GM19438 (cell line): ENCODE data around the gene DACT3.

ENCODE experiments used
- ATAC-seq: cut with Tn5 transposase; IDR thresholded peaks from one replicate; pipeline ENCODE4 v1.9.1; 2021; ENCODE audit warnings: low read depth; ENCODE audit not compliant: unreplicated experiment

Gene DACT3

DNA sequence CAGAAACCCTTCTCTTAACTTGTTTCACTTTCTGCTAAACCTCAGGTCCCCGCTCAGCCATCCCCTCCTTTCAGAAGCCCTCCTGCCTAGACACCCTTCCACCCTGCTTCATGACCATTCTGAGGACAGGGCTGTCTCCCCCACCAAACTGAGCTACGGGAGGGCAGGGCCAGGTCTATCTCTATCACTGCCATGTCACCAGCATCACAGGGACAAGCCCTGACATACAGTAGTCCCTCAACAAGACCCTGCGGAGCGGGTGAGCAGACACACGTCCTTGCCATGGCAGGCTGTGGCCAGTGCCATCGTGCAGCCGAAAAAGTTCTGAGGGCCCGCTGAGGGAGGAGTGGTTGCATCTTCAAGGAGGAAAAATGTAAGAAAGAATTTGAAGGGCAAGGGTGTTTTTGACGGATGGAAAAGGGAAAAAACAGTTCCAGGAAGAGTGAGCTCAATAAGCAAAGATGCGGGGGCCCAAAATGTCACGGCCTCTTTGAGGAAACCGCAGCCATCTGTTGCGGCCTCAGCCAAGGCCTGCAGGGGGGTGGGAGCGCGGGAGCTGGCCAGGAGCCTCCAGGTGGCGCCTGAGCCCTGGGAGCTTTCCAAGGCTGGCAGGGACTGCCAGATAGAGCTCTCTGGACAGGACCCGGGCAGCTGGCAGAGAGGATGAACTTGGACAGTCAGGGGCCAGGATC is 44.2 kb downstream of the DACT3 start:
- no peak for ATAC-seq

DNA sequence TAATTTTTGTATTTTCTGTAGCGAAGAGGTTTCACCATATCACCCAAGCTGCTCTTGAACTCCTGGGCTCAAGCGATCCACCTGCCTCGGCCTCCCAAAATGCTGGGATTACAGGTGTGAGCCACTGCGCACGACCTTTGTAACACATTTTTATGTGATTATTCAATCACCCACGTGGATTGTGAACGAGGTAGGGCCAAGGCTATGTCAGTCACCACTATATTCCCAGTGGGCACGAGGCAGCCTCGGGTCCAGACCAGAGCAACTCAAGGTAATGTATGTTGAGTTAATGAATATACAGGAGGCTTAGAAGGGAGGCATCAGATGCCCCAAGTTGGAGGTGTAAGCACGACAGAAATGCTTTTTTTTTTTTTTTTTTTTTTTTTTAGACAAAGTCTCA is 45.0 kb downstream of the DACT3 start:
- no peak for ATAC-seq

DNA sequence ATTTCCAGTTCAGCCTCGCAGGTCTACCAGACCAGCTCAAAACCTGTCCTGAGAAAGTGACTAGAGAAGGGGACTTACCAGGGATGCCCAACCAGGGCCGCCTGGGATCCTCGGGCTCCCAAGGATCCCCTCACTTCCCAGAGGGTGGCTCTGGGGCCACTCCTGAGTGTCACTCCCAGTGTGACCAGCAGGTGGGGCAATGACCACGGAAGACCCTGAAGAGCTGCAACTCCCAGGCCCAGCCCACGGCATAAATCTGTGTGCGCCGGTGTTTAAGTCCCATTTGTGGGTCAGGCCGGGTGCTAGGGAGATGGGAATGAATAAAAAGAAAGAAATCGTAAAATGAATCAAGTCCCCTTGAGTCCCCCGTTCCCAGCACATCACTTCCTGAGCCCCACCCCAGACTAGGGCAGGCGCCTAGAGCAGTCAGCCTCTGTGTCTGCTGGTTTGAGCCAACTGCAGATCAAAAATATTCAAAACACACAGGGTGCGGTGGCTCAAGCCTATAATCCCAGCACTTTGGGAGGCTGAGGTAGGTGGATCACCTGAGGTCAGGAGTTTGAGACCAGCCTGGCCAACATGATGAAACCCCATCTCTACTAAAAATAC is 46.8 kb downstream of the DACT3 start:
- ATAC-seq, result no peak

DNA sequence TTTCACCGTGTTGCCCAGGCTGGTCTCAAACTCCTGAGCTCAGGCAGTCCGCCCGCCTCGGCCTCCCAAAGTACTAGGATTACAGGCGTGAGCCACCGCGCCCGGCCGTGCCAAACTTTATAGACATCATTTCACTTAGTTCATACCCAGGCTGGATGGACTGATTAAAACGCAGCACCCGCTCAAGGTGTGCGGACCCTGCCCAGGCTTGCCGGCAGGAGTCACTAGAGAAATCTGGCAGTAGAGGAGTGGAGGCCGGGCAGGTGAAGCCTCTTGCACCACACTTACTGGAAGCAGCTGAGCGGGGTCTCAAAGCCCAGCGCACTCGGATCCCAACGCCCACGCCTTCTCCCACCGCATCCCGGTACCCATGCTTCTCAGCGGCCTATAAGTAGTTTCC is 47.5 kb downstream of the DACT3 start:
- ATAC-seq, result no peak

- no peak for ATAC-seq
These were observed 49.2 kb downstream of the DACT3 start for GRCh38 chr19:46611776-46612175.

- ATAC-seq, result no peak
These were observed 49.9 kb downstream of the DACT3 start for GRCh38 chr19:46610851-46611770.

GRCh38 chr19:46610413-46610775 is 50.6 kb downstream of the DACT3 start:
- no peak for ATAC-seq

DNA sequence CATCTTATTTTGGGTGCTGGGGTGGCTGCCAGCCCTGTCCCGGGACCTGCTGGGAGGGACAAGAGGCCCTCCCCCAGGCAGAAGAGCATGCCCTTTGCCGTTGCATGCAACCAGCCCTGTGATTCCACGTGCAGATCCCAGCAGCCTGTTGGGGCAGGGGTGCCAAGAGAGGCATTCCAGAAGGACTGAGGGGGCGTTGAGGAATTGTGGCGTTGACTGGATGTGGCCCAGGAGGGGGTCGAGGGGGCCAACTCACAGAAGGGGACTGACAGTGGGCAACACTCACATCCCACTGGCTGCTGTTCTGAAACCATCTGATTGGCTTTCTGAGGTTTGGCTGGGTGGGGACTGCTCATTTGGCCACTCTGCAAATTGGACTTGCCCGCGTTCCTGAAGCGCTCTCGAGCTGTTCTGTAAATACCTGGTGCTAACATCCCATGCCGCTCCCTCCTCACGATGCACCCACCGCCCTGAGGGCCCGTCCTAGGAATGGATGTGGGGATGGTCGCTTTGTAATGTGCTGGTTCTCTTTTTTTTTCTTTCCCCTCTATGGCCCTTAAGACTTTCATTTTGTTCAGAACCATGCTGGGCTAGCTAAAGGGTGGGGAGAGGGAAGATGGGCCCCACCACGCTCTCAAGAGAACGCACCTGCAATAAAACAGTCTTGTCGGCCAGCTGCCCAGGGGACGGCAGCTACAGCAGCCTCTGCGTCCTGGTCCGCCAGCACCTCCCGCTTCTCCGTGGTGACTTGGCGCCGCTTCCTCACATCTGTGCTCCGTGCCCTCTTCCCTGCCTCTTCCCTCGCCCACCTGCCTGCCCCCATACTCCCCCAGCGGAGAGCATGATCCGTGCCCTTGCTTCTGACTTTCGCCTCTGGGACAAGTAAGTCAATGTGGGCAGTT is 51.2 kb downstream of the DACT3 start:
- no peak for ATAC-seq

- ATAC-seq, result no peak
These were observed 52.2 kb downstream of the DACT3 start for GRCh38 chr19:46608581-46609345.

DNA sequence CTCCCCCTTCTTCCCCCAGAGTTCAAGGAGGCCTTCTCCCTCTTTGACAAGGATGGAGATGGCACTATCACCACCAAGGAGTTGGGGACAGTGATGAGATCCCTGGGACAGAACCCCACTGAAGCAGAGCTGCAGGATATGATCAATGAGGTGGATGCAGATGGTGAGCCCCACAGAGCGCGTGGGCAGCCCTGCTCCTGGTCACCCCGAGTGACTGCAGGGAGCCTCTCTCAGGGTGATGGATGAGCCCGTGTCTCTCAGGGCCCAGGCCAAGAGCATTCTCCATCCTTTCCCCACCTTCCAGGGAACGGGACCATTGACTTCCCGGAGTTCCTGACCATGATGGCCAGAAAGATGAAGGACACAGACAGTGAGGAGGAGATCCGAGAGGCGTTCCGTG is 52.8 kb downstream of the DACT3 start:
- ATAC-seq, result no peak

DNA sequence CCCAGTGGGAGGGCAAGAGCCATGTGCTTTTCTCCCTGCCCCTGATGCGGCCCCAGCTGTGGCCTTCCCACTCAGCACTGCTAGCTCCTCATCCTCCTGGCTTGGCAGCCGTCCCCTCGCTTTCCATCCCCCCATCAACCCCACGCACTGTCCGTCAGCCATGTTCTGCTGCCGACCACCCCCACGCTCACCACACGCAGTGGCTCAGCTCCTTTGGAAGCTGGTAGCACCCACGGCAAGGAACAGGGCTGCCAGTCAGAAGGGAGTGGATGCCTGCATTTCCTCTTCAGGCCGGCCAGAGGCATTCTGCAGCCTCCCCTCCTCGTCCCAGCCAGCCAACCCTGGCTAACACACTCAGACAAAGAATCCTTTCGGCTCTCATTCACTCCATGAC is 53.5 kb downstream of the DACT3 start:
- ATAC-seq, result no peak

DNA sequence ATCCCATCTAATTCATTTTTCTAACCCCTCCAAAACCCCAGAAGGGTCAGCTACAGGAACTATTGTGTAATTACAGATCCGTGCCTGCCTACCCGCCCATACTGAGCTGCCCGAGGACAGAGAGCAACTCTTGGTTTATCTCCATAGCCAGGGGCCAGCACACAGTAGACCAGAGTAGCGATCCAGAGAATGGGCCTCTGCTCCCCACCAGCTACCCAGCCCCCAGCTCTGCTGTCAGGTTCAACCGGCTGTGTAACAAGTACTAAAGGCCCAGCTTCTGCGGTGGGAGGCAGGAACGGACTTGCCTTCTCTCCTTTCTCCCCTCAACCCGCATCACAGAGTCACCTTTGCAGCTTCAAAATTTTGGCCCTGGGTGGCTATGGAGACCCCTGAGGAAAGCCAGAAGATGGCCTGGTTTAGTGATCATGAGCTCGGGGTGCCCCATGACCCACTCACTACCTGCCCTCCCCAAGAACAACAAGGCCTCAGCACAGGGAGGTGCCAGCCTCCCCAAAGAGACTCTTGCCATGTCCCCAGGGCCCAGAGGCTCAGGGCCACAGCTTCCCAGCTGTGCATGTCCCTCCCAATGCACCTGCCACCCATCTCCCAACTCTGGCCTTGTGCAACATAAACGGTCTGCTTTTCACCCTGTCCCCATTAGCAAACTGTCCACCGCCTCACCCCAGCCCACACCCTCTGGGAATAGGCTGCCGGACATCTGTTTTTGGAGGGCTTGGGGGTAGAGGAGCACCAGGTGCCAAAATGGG is 54.1 kb downstream of the DACT3 start:
- ATAC-seq, result no peak

GRCh38 chr19:46606019-46606418 is 55.0 kb downstream of the DACT3 start:
- ATAC-seq, result no peak

- no peak for ATAC-seq
These were observed 55.6 kb downstream of the DACT3 start for GRCh38 chr19:46605356-46605821.

- no peak for ATAC-seq
These were observed 56.1 kb downstream of the DACT3 start for GRCh38 chr19:46604781-46605355.

DNA sequence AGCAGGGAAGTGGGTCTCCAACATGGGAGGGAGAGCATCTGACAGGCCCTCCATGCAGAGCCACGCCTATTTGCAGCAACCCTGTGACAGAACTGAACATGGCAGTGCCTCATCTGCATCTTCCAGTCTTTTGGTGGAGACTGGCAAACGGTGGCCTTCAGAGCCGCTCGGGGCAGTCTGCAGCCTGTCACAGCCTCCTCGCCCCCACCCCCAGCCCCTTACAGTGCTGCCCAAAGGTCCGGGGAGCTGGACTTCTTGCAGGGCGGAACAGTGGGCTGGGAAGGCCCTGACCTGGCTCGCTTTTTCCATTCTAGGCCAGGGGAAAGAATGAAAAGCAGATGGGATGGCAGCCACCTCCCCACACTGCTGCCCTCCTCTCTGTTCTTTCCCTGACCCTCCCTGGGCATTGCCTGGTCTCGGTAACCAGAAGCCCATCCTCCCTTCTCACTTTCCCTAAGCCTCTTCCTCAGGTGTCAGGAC is 57.2 kb downstream of the DACT3 start:
- ATAC-seq, result no peak

DNA sequence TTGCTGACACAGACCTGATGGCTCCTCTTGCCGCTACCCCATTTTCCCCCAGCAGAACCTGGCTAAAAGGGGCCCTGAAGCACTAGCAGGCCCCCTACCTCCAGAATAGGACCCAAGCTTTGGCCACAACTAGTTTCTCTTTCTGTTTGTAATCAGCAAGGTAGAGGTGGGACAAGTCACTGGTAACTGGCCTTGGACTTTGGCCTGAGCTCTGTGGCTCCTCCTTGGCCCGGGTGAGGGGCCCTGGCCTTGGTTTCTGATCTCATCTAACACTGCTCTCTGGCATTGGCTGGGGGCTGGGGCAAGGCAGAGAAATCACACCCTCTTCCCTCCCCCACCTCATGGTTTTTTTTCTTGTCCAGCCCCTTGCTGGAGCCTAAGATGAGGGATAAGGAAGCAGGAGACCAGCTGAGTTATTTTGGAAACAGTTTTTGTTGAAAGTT is 57.8 kb downstream of the DACT3 start:
- no peak for ATAC-seq

DNA sequence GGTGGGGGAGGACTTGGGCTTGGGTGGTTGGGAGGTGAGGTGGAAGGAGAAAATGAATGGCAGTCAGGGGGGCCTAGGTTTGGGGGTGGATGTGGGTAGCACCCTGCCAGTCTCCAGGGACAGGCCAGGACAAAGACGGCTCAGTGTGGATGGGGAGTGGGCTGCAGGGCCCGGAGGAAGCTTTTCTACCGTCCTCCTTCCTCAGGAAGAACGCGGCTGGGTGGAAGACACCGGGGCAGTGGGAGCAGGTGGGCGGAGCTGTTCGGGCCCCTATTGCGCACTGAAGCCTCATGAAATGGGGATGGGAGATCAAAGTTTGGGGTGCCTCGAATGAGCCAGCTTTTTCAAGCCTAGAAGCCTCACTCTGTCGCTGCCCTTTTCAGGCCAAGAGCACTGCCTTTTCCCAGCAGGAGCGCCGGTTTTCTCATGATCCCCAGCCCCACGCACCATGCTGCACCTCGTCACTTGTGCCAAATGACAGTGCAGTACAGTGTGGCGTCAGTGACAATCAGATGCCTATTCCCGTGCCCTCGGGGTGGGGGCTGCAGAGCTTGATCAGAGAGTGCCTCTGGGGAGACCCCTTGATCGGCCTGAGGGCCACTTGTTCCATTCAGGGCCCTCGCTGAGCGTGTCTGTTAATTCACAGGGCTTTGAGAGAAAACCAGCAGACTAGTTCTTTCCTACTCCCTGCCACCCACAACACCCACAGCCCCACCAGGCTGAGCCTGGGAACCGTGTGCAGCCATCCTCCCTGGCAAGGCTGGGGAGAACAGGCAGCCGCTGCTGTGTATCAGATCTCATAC is 58.4 kb downstream of the DACT3 start:
- no peak for ATAC-seq
